ENCODE results near the gene PSMB3.
"Not testable (repeated sequence)": the region's sequence is repeated elsewhere in the genome, so short reads cannot be mapped to it uniquely, and the experiment has no call there.

Gene PSMB3

DNA sequence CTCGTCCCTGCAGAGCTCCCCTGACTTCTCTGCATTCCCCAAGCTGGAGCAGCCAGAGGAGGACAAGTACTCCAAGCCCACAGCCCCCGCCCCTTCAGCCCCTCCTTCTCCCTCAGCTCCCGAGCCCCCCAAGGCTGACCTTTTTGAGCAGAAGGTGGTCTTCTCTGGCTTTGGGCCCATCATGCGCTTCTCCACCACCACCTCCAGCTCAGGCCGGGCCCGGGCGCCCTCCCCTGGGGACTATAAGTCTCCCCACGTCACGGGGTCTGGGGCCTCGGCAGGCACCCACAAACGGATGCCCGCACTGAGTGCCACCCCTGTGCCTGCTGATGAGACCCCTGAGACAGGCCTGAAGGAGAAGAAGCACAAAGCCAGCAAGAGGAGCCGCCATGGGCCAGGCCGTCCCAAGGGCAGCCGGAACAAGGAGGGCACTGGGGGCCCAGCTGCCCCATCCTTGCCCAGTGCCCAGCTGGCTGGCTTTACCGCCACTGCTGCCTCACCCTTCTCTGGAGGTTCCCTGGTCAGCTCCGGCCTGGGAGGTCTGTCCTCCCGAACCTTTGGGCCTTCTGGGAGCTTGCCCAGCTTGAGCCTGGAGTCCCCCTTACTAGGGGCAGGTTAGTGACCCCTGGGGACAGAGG is 36.1 kb upstream of the PSMB3 start:
- DNase-seq (ENCODE audit: low read depth in 2 of 2) = no peak

- no peak for DNase-seq (ENCODE audit: low read depth in 2 of 2)
Observed at GRCh38 chr17:38717139-38717745, 35.3 kb upstream of the PSMB3 start.

- no peak for DNase-seq (ENCODE audit: low read depth in 2 of 2)
Observed at GRCh38 chr17:38719289-38719942, 33.1 kb upstream of the PSMB3 start.

DNA sequence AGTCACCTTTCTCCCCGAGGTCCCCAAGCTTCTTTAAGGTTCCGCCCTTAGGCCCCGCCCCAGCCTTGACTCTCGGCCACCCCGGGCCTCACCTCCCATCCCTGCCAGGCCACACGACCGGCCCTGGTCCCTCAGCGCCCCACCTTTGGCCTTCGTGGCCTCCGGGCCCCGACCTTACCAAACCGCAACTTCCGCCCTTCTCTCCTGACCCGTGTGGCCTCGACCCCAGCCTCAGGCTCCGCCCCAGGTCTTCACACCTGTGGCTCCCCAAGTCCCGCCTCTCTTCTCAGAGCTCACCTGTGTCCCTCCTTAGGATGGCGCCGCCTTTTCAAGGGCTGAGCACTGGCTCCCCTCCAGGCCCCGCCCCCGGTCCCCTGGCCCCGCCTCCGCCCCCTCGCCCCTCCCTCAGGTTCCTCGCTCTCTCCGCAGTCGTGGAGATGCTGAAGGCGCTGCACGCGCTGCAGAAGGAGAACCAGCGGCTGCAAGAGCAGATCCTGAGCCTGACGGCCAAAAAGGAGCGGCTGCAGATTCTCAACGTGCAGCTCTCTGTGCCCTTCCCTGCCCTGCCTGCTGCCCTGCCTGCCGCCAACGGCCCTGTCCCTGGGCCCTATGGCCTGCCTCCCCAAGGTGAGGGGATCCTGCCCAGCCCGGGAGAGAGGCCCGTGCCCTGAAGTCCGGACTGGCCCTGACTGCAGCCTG is 32.4 kb upstream of the PSMB3 start:
- no peak for DNase-seq (ENCODE audit: low read depth in 2 of 2)

GRCh38 chr17:38720941-38721340 is 31.6 kb upstream of the PSMB3 start:
- no peak for DNase-seq (ENCODE audit: low read depth in 2 of 2)

DNA sequence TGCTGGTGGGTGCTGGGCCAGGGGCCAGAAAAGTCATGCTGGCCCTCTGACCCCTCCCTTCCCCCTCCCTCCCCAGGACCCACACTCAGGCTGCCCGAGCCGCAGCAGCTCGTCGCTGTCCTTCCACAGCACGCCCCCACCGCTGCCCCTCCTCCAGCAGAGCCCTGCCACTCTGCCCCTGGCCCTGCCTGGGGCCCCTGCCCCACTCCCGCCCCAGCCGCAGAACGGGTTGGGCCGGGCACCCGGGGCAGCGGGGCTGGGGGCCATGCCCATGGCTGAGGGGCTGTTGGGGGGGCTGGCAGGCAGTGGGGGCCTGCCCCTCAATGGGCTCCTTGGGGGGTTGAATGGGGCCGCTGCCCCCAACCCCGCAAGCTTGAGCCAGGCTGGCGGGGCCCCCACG is 30.7 kb upstream of the PSMB3 start:
- DNase-seq (ENCODE audit: low read depth in 2 of 2) = no peak

GRCh38 chr17:38724337-38724988 is 28.1 kb upstream of the PSMB3 start:
- no peak for DNase-seq (ENCODE audit: low read depth in 2 of 2)

DNA sequence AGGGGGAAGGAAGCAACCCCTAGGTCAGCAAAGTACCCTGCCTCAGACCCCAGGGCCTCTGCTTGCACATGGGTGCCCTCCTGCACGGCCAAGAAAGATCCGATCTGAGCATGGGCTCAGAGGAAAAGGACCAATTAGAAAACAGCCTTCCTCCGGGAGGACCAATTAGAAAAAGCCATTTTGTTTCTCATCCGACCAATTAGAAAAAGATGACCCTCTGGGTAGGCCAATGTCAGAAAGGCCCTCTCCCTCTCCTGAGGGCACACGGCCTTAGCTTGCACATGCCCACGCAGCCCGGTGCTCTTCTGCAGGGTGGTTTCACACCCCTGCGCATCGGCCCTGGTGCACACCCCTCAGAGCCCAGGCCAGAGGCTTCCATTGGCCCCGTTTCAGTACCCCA is 27.5 kb upstream of the PSMB3 start:
- DNase-seq (ENCODE audit: low read depth in 2 of 2) = no peak

DNA sequence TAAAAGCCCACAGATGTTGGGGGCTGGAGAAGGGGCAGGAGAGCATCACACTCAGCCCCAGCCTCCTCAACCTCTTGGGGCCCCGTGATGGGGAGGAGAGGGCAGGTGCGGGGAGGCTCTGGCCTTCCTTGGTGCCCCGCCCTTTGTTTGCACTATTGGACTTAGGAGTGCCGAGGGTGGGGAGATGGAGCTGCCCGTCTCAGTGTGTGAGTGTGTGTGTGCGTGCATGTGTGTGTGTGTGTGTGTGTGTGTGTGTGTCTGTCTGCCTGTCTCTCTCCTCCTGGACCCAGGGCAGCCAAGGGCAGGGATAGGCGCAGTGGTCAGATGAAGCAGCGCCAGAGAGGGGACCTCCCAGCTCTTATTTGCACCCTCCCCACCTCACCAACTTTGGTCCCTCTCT is 26.4 kb upstream of the PSMB3 start:
- not testable (repeated sequence) for DNase-seq (ENCODE audit: low read depth in 2 of 2)

DNA sequence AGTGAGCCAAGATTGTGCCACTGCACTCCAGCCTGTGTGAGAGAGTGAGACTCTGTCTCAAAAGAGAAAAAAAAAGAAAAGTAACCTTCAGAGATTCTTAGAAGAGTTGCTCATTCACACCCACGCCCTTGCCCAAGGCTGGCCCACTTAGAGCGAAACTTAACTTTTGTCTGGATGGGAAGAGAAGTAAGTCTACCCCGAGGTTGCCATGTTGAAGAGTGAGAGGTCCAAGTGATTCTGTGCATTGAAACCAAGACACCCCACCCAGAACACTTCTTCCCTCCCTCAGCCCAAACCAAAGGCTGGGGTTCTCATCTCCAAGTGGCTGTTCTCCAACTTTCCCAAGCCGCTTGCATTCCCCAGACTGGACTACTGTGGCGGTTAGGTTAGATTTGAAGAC is 24.8 kb upstream of the PSMB3 start:
- DNase-seq (ENCODE audit: low read depth in 2 of 2) = peak in 1 of 2 donors; percentile 40

- peak in 1 of 2 donors; percentile 48 for DNase-seq (ENCODE audit: low read depth in 2 of 2)
Observed at GRCh38 chr17:38728290-38728831, 24.2 kb upstream of the PSMB3 start.

DNA sequence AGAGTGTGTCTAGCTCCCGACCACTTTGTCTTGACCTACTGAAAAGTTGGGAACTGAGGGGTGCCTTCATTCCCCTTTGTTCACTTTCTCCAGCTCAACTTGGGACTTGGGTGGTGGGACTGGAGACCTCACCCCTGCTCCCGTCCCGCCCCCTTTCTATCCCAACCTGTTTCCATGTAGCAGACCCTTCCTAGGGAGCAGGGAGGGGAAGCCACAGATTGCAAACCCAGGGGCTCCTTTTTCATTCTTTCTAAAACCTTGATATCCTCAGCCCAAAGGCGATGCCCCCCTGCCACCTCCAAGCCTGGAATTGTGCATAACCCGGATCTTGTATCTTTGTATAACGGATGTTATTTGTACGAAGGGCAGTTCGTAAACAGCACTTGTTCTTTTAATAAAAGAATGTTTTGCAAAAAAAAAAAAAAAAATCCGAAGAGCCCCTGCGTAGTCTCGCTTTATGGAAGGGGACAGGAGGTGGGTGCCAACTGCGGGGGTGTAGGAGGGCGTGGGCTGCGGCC is 23.1 kb upstream of the PSMB3 start:
- no peak for DNase-seq (ENCODE audit: low read depth in 2 of 2)

DNA sequence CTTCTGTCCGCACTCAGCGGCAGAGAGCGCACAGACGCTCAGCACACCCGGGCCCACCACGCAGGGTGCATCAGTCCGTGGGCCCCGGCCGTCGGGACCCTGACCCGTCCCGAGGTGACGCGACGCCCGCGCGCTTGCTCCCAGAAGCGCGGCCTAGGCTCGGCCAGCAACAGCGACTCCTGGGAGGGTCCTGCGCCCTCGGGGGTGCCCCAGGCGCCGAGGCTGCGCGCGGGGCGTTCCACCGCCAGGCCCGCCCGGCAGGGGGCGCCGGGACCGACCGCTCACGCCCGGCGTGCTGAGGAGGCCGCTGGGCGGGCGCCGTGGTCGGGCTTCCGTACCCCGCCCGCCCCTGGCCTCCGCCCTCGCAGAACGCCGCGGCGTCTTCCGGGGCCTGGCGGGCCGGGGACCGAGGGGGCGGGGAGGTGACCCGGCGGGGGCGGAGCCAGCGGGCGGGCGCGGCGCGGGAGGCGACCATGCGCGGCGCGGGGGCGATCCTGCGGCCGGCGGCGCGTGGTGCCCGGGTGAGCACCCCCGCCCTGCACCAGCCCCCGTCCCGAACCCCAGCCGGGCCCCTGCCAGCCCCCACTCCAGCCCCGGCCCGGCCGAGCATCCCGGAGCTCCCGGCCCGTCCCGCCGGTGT is 22.5 kb upstream of the PSMB3 start, which contains the start of gene CISD3:
TSS of gene CISD3 (plus strand) at position 456 of the 640 bp plus-strand sequence. CDS start at position 474, 18 bp downstream.
- DNase-seq (ENCODE audit: low read depth in 2 of 2) = peak; percentile 71 to 76

GRCh38 chr17:38730526-38731379 is 21.8 kb upstream of the PSMB3 start:
- no peak for DNase-seq (ENCODE audit: low read depth in 2 of 2)

DNA sequence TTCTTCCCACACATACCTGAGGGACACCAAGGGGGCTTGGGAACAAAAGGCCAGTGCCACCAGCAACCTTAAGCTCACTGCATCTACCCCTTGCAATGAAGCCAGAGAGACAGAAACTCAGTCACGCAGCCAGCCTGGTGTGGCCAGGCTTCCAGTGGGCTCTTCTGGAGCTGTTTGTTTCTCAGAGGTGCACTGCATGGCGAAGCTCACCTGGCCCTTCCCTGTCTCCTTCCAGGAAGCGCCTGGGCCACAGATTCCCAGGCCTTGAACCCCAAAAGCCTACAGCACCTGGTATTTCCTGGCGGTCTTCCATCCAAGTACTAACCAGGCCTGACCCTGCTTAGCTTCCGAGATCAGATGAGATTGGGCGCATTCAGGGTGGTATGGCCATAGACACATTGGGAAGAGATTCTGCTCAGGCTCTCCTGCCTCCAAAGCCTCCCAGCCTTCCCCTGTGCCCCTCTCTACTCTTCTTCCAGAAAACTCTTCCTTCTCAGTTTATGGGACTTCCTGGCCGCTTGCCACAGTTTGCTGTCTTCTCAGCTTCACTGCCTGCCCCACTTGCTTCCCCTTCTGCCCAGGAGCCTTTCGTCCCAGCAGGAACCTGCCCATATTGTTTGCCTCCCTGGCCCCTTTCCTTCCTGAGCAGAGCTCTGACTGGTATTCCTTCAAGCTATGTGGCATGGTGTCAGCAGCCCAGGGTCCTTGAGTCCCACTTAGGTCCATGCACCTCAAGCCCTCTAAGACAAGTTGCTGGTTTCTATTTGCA is 20.8 kb upstream of the PSMB3 start:
- DNase-seq (ENCODE audit: low read depth in 2 of 2) = no peak

DNA sequence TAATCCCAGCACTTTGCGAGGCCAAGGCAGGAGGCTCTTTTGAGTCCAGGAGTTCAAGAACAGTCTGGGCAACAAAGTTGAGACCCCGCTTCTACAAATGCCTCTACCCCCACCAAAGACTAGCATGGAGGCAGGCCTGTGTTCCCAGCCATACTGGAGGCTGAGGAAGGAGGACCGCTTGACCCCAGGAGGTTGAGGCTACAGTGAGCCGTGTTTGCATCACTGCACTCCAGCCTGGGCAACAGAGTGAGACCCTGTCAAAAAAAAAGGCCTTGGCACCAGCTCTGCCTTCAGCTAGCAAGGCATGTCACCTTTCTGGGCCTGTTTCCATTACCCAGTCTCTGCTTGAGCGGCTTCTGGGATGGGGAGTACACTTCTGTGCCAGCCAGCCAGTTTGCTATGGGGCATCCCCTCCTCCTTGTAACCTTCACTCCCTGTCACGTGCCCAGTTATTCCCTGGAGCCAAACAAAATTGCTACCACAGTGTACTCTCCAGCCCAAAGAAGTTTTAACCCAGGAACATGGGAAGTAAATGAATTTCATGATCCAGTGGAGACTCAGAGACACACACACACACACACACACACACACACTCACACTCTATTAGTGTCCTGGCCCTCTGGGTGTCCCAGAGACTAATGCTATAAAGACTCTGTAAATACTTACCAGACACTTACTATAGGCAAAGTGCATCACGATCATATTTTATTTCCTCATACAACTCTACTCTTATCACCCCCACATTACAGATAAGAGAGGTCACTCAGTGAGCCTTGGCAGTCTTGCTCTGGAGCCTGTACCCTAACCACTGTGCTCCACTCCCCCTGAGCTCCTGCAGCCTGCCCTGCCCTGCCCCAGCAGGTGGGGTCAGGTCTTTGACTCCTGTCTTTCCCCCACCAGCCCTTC is 19.9 kb upstream of the PSMB3 start:
- no peak for DNase-seq (ENCODE audit: low read depth in 2 of 2)

GRCh38 chr17:38733282-38733981 is 19.1 kb upstream of the PSMB3 start:
- no peak for DNase-seq (ENCODE audit: low read depth in 2 of 2)
